Activated CD4-positive, alpha-beta T cell treated with anti-CD3 and anti-CD28 coated beads, Interleukin-2, amount 50 U/mL, for 1 hour (primary cell): ENCODE results near the gene ENTPD6.
A peak's percentile ranks its signal among the peaks of the same experiment; 100 is the strongest.
"Not testable (repeated sequence)": the region's sequence is repeated elsewhere in the genome, so short reads cannot be mapped to it uniquely, and the experiment has no call there.

ENCODE experiments used
- DNase-seq: peaks from one replicate; pipeline ENCODE4 v3.0.0-alpha.2; 2020

Gene ENTPD6

DNA sequence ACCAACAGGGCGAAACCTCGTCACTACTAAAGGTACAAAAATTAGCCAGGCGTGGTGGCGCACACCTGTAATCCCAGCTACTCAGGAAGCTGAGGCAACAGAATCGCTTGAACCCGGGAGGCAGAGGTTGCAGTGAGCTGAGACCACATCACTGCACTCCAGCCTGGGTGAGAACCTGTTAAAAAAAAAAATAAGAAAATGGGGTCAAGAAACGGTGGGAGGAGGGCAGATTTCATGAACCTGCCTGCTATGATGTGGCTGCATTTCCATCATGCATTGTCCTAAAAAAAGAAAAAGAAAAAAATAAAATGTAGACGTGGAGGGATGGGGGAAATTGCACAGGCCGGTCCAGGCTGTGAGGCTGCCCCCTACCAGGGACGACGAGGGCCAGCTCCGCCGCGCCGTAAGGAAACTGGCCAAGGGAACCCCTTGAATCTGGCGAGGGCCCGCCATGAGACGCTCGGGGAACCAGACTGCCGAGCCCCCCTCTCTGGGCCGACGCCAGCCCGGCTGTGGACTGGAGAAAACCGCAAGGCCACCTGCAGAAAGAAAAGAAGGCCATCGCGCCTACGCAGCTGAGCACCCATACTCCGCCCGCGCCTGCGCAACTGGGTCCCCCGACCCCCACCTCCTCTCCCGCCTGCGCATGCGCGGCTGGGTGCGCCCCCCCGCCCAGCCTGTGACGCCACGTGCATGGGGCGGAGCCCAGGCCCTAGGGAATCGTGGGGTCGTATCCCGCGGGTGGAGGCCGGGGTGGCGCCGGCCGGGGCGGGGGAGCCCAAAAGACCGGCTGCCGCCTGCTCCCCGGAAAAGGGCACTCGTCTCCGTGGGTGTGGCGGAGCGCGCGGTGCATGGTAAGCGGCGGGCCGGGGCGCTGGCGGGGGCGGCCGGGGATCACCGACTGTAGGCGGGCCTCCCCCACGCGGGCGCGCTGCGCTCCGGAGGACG lies at the start of gene ENTPD6:
ENTPD6 (plus strand) TSS at position 699 of the 948 bp plus-strand sequence. CDS start 10,825 bp downstream, outside the sequence.
- DNase-seq, result peak; percentile 93

DNA sequence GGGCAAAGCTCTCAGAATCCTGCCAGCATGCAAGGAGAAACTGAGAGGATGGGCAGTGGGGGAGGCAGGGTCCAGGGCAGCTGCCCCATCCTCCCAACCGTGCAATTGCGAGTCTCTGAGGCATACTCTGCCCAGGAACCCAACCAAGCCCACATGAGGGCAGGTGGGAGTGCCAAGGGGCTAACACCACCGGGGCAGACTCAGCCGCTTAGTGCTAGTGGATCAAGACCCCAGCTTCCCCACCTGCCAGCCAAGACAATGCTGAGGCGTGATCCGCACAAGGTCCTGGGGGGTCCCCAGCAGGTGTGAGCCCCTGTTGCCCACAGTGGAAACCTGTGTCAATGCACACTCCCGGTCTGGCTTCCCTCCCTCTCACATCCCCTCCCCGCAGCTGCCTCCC lies 48.5 kb upstream of the ENTPD6 start:
- DNase-seq, result no peak

DNA sequence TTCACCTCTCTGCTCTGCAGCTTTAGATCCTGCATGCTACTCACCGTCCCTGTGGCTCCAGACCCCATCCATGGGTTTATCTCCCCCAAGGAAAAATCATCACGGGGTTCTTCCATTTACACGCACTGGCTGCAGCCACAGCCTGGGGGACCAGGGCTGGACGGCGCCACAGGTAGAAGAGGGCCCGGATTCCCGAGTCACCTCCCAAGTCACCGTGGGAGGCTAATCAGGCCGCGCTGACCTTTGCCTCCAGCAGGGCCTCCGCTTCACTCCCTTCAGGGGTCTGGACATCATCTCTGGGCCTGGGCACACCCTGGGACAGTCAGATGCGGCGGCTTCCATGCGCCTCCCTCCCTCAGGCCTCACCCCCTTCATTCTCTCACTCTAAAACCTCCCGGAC lies 47.8 kb upstream of the ENTPD6 start:
- DNase-seq, result no peak

DNA sequence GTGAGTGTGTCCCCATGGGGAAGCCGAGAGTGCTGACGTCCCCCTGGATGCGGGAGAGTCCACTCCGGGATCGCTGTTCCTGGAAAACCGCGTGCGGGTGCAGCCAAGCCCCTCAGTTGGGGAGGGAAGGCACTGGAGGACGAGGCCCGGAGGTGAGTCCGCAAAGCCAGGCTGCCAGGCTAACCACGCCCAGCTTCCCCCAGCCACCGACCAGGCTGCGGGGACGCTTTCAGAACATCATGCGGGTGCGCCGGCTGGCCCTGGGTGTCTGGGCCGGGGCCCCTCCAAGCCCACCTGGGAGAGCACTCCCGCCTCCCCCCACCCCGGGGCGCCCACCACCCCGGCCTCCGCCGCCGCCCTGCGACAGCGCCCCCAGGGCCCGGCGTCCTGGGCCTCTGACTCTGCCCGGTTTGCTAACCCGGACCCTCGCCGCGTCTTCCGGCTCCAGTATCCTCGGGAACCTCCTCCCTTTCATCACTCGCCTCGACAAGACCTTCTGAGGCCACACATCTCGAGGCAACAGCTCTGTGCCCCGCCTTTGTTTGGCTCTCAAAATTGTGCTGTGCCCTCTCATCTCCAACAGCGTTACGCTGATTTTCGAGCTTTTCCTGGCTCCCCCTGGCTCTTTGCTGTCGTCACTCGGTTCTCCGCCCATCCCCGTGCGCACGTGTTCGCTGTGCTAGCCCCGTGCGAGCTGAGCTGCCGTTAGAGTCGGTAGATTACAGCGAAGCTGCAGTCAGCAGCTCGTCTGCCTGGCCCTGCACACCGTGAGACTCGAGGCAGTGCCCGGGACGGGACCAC lies 47.1 kb upstream of the ENTPD6 start:
- DNase-seq, result peak; percentile 54

DNA sequence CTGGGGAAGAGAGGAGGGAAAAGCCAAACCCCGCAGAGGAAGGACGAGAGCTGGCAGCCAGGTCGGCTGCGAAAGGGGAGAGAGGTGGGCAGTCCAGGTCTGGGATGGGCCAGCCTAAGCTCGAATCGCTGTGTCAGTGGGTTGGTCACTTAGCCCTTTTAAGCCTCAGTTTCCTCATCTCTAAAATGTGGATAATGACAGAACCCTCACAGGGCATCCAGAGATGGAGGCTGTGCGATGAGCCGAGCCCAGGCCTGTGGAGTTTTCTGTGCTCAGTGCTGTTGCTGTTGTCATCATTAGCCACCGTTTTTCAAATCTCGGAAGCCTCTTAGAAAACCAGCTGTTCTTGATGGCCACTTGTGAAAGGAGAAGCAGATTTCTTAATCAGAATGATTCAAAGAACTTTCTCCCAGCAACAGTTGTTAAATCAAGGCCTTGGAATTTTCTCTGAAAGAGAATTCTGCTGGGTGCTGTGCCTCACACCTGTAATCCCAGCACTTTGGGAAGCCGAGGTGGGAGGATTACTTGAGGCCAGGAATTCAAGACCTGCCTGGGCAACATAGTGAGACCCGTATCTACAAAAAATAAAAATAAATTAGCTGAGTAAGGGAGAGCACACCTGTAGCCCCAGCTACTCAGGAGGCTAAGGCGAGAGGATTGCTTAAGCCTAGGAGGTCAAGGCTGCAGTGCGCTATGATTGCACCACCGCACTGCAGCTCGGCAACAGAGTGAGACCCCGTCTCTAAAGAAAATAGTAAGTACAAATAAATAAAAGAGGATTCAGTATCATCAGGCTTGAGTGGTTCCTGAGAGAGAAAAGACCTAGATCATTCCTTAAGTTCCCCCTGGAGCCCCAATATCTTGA lies 46.3 kb upstream of the ENTPD6 start:
- no peak for DNase-seq

DNA sequence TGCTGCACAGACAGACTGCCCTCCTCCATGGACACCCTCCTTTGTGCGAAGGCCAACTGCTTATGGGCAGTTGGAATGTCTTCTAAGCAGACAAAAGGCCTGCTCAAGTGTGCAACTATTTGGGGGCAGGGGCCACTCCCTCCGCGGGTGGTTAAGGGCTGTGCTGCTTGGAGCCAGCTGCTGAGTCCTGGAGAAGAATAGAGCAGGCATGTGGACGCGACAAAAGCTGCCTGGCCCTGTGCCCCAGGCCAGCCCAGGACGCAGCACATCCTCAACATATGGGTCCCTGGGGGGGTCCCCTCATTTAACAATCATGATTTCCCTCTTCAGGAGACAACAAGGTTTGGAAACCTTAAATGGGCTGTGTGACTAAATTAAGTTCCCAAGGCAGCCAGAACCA lies 45.5 kb upstream of the ENTPD6 start:
- no peak for DNase-seq

DNA sequence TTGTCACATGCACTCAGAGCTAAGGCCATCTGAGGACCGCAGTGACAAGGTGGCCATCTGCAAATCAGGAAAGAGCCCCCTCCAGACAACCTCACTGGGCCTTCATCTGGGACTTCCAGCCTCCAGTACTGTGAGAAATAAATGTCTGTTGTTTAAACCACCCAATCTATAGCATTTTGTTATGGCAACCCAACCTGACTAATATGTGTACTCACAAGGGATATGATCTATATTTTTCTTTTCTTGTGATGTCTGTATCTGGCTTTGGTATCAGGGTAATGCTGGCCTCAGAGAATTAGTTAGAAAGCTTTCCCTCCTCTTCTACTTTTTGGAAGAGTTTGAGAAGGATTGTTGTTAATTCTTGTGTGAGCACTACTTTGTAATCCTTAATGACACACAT lies 37.5 kb upstream of the ENTPD6 start:
- DNase-seq, result no peak

DNA sequence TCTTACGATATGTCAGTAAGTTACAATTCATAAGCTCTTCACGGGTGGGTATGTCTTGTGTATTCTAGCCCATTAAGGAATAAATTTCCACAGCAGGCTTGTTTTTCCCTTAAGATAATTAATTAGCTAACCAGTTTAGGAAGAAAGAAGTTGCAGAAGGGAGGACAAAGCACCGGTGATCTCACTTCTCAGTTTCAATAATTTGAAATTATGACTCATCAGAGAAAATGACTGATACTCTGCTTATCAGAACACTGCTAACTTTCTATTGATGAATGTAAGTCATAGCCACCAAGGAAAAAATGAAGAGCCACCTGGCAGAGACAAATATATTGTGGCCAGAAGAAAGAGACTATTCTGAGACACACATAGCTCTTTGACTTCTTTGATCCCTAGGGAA lies 35.0 kb upstream of the ENTPD6 start:
- no peak for DNase-seq

DNA sequence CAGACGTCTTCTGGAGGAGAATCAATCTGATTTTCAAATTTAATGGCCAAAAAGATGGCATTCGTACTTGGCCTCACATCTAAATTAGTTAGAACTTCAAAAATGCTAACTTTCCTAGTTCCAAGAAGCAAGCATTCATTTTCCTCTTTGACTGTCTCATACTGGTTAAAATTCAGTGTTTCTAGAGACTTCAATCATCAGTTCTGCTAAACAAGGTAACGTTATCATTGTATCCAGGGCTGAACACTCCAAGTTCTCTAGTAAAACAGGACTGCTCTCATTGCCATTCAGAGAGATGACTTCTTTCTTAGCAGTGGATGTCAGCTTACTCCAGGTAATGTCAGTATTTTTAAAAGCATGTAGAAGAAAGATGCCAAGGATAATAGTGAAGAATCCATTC lies 34.6 kb upstream of the ENTPD6 start:
- no peak for DNase-seq

DNA sequence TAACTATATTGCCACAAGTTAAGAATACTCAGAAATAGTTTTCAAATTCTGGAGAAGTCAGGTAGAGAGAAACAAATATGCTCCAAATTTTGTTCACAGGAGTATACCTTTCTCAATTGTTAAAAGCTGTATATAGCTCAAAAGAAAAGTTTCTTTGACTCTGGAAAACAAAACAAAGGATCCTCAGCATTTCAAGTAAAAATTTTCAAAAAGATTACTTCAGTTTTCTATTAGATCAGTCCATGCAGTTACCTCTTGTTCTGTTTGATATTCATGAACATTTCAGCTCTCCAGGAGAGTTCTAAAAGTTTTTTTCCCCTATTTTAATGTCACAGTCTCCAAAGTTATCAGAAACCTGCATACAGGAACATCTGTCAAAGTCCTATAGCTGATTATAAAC lies 30.4 kb upstream of the ENTPD6 start:
- DNase-seq, result no peak

DNA sequence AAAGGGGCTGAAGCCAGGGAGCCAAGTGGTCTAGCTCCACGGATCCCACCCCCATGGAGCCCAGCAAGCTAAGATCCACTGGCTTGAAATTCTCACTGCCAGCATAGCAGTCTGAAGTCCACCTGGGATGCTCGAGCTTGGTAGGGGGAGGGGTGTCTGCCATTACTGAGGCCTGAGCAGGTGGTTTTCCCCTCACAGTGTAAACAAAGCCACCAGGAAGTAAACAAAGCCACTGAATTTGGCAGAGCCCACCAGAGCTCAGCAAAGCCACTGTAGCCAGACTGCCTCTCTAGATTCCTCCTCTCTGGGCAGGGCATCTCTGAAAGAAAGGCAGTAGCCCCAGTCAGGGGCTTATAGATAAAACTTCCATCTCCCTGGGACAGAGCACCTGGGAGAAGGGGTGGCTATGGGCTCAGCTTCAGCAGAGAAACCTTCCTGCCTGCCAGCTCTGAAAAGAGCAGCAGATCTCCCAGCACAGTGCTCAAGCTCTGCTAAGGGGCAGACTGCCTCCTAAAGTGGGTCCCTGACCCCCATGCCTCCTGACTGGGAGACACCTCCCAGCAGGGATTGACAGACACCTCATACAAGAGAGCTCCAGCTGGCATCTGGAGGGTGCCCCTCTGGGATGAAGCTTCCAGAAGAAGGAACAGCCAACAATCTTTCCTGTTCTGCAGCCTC lies 29.3 kb upstream of the ENTPD6 start:
- DNase-seq, result not testable (repeated sequence)

DNA sequence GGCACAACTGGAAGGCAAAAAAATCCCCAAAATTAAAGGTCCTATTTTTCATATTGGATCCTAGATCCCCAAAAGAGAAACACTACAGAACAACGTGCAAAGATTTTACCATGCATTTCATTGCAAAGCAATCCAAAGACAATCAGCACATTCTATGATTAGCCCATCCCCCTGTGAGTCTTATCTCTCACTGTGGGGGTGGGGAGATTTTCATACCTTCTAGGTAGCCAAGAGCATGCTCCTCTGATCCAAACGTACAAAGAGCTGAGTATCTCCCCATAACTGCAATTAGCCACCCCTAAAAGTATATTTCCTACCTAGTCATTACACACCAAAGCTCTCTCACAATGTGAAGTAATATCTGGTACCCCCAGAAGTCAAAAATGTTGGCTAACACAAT lies 22.2 kb upstream of the ENTPD6 start:
- no peak for DNase-seq

DNA sequence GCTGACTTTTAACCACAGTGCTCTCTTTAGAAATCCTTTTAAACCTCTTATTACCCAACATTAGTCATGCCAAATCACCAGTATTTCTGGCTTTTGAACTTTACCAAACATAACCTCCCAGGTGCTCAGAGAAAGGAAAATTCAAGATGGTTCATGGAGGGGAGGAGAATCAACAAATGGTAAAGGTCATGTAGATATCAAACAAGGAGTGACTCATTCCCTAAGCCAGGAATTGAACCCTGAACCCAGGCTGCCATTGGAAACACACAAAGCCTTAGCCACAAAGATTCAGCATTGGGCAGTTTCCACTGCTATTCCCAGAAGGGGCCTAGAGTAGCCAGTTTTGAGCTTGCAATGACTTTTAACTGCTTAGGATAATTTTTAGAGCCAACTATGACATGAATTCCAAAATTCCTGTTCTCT lies 21.6 kb upstream of the ENTPD6 start:
- DNase-seq, result no peak

DNA sequence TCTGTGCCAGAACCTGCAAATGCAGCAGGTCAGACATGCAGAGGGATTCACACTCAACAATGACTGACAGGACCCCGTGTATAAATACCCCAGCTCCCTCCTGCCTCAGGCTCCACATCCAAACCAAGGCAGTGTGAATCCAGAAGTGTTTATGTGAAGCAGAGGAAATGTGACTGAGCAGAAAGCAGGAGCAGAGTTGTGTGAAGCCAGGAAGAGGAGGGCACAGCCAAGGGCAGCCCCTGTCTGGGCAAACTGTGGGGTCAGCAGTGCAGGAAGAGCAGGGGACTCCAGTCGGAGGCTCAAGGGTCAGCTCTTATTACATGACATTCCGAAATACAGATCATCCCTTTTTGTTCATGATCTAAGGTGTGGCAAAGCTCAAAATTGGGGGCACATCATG lies 19.3 kb upstream of the ENTPD6 start:
- DNase-seq, result no peak

DNA sequence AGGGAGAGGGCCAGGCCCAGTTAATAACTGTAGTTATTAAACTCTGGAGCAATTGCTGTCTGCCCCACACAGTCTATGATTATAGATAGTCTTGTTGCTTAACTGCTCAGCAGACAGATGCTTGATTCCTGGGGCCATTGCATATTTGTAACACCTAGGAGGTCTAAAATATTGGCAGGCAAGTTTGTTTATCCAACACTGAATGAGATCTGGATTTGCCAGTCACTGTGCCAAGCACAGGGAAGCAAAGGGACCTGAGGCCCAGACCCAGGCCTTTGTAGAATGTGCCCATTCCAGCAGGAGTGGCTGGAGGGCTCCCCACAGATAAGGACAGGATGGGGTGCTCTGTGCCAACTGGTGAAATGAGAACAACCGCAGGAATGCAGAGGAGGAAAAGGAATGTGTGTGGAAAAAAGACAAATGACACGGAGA lies 17.6 kb upstream of the ENTPD6 start:
- DNase-seq, result no peak

DNA sequence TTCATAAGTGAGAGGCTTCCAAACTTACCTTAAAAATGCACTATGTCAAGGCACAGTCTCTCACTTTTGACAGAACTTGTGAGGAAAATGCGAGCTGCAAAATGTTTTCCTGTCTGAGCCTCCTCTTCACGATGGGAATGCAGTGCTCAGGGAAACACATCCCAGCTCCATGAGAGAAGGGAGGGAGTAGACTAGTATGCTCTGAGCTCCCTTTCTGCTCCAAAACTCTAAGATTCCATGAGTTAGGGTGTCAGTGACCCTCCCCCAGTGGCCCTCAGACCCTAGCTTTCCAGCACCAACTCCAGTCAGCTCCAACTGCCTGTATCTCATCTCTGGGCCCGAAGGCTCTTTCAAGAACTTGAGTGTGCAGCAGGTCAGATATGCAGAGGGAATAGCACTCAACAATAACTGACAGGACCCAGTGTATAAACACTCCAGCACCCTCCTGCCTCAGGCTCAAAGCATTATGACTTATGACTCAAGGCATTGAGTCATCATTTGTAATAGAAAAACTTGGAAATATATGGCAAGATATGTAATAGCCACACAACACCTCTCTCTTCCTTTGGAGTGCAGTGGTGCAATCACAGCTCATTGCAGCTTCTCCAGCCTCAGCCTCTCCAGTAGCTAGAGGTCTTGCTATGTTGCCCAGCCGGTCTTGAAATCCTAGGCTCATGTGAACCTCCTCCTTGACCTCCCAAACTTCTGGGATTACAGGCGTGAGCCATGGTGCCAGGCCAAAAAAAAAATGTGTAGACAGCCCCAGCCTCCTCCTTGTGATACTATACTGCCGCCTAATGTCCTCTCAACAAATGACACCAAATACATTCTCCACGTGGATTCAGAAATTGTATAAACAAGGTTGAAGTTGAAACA lies 16.7 kb upstream of the ENTPD6 start:
- DNase-seq, result no peak

DNA sequence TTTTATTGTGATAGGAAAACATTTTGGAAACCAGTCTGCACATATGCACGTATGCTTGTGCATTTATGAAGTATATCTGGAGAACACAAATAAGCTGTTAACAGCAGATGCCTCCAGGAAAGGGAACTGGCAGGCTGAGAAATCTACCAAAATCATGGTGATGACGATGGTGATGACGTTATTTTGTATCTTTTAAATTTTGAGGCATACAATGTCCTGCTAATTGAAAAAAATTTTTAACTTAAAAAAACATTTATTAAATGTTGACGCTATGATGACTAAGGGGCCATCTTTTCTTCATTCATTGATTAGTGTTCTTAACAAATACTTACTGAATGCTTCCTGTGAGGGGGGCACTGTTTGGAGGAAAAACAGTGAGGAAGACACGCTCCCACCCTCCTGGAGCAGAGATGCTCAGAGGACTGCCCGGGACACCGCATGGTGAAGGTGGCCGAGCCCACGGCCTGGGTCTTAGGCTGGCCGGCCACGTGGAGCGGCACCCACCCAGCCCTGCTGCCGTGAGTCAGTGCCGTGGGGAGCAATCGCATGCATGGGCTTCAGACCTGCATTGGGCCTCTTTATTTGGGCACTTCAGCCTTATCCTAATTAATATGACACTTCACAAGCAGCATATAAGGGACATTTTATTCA lies 15.9 kb upstream of the ENTPD6 start:
- no peak for DNase-seq

DNA sequence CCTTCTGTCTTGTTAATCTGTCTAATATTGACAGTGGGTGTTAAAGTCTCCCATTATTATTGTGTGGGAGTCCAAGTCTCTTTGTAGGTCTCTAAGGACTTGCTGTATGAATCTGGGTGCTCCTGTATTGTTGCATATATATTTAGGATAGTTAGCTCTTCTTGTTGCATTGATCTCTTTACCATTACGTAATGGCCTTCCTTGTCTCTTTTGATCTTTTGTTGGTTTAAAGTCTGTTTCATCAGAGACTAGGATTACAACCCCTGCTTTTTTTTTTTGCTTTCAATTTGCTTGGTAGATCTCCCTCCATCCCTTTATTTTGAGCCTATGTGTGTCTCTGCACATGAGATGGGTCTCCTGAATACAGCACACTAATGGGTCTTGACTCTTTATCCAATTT lies 11.1 kb upstream of the ENTPD6 start:
- DNase-seq, result not testable (repeated sequence)

DNA sequence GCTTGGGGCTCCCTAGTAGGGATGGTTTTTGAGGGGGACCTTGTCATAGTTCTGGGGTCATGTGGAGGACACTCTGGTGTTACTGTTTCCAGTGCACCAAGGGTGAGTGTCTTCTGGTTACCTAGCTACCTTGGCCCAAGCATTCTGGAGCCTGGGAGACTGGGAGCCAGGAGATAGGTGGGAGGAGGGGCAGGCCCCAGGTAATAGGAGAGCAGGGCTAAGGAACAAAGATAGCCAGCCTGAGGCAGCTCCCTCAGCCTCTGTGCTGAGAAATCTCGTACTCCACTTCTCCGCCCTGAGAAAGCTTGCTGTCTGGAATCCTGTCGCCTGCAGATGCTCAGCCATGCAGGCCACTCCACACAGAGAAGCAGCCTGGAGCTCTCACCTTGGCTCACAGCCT lies 8.3 kb upstream of the ENTPD6 start:
- no peak for DNase-seq

DNA sequence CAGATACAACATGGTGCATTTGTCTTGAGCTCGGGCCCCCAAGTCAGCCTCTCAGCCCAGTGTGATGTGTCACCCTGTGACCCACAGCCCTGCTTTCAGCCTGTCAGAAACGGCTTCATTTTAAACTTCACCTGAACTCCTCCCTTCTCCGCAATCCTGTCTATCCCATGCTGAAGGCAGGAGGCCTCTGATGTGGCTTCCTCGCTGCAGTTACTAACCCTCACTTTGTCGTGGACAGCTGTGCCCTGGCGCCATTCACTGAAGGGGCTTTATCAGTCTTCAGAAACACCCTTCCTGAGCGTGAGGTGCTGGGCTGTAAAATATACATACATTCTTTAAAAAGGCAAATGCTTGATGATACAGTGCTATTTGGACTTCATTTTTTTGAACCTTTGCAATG lies 7.9 kb upstream of the ENTPD6 start:
- DNase-seq, result no peak

DNA sequence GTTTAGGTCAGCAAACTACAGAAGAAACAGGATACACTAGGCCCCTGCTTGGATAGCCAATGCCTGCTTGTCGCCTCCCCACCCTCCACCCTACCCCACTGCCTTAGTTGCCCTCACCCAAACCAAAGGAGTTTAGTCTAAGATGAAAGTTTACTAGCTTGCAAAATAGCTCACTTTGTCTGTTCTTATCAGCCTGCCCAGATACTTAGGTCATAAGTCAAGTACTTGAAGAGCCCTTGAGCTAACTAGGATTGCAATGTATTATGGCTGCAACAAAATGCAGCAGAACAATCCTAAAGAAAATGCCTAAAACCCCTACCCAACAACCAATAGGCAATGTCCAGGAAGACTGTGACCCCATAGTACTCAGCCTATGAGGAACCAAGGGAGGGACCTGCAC lies 7.3 kb upstream of the ENTPD6 start:
- no peak for DNase-seq
